COLO668 (cell line): Measurements from ENCODE around the gene LIPC.

Experiments used
- DNase-seq: peaks from one replicate; lab custom pipeline; 2025; ENCODE audit not compliant: unreplicated experiment; lab: John Stamatoyannopoulos, UW

LIPC gene

DNA sequence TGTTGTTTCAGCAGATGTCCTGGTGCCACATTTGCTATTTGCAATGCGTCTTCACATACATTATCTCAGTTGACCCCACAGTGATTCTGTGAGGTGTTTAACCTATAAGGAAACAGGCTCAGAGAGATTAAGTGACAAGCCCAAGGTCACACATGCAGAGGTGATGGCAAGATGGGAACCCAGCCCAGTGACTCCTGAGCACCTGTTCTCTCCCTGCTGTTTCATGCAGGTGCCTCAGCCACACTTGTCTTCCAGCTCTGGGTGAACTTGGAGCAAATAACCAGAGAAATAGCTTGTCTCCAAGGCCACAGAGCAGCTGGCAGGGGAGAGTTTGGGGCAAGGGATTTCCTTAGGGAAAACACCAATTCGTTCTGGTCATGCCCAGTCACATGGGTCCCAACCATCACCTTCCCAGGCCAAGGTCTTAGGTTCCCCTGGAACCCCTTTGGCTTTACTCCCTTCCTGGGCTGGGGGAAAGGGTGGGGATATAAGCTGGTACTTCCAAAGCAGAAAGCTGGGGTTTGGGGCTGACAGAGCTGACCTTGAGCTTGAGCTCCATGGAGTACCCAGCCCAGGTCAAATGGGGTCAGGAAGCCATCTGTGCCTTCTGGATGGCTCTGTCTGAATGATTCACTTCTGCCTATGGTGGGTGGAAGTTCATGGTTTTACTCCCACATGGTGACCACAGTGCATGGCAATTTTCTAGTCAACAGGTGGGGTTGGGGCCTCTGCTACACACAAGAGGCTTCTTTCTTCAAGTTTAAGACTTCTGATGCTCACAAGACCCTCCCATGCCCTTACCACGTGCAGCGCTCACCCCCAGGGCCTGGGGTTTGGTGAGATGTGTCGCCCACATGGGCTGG, 22.4 kb downstream of the LIPC start:
- DNase-seq: no peak

DNA sequence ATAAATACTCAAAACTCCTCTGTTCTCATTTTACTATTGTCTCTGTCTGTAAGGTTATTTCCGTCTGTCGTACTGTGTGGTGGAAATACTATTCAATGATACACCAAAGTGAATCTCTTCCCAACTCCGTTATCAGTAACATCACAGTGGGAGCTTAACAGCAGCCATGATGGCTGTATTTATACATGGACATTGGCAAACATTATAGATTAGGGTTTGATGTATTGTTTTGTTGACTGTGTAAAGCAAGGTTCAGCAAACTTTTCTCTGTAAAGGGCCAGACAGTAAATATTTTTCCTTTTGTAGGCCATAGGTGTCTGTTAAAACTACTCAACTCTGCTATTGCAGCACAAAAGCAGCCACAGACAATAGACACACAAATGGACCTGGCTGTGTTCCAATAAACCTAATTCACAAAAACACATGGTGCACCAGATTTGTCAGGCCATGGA, 23.2 kb downstream of the LIPC start:
- peak; percentile 18 for DNase-seq

DNA sequence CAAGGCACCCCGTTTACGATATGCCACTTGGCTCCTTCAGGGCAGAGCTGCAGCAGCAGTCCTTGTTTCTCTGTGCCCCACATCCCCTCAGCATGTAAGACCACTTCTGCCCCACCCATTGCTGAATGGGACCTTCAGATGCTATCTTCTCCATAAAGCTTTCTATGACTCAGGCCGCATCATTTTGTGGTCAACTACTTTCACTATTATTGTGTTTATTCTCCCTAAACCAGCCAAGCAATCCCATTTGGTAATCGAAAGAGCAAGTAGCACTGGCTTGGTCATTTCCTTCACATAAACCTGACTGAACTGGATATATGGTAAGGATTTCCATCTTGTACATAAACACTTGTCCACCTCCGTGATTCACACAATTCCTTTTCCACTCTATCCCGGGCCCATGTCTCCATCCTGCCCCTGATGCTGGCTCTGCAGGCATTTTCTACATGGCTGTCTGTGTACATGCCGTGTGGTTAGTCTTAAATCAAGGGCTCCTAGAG, 25.7 kb downstream of the LIPC start:
- no peak for DNase-seq

DNA sequence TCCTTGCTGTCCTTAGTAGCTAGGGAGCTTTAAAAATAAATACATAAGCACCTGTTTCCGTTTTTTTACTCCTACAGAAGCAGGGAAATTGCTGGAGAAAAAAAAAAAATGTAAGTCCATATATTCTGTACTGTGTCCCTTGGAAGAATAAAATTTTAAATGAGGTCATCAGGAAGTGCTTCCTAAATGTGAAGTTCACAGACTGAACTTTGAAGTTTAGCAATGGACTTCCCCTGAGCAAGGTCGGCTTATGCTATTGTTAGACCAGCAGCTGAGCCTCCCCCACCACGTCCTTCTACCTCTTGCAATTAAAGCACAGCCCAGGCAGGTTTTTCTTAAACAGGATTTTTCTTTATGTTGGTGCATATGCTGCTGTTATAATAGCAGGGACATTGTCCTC, 26.3 kb downstream of the LIPC start:
- DNase-seq: no peak

DNA sequence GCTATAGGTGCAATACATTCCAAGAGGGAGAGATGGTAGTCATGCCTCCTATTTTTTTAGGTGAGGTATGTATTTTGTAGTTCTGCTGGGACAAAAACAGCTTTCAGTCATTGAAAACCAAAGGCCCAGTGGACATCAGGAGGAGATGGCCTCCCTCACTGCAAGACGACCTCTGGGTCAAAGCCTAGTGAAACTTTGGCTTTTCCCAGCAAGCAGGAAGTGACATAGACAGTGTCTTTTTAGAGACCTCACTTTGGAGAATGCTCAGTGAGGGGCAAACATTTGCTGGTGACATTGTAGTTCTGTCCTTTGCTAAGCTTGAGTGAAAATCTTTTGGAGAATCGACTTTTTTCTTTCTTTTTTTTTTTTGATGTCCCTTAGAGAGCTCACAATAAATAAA, 27.3 kb downstream of the LIPC start:
- no peak for DNase-seq

DNA sequence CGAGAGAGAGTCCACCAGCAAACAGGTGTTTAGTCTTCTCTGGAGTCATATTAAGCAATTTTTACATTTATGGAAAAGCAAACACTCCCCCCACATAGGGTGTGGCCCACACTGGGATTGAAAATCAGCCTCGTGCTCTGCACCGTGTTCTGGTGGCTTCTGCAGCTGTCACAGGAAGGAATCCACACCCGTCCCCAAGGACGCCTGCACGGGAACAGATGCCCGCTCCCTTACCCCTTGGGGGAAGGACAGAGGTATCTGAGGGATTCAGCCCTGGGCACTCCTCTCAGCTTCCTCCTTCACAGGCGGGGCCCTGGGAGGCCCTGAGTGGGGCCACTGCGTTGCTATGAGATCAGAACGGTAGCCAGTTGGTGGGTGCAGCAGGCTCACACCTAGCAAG, 27.8 kb downstream of the LIPC start:
- DNase-seq: peak; percentile 24

DNA sequence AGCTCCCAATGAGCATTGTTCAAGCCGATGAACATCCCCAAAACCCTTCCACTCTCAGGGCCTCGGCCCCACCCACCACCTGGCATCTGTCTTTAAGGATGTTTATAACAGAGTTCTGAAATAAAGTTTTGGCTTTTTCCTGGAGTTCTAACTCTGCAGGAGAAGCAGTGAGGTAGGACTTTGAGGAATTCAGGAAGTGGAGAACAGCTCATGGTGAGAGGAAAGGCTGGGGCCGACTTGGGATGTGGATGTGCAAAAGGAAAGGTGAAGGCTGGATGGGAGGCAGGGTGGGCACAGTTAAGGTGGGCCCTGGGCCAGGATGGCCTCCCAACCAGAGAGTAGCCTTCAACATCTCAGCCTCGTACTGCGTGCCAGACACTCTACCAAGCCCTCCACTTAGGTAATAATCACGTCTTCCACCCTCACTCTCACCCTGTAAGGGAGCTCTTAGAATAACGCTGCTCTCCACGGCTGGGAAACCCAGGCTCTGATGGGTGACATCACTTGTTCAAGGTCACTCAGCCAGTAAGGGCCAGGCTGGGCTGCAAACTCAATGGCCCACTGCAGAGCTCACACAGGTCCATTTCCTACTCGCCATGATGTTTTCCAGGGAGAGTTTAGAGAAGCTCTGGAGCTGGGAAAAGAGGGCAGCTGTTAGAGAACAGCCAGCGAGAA, 28.5 kb downstream of the LIPC start:
- DNase-seq: no peak

DNA sequence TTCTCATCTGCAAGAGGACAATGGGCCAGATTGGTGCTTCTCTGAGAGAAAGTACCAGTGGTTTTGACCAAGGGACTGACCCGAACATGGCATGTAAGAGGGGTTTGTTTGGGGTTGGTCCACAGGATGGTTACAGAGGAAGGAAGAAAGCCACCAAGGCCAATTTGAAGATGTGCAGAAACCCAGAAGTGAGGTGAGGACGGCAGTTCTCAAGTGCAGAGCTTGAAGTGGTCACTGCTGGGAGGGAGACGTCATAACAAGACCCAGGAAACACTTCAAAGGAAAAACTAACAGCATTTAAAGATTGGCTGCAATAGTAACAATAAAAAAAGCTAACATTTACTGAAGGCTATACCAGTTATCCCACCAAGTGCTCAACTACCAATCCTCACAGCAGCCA, 29.1 kb downstream of the LIPC start:
- no peak for DNase-seq

DNA sequence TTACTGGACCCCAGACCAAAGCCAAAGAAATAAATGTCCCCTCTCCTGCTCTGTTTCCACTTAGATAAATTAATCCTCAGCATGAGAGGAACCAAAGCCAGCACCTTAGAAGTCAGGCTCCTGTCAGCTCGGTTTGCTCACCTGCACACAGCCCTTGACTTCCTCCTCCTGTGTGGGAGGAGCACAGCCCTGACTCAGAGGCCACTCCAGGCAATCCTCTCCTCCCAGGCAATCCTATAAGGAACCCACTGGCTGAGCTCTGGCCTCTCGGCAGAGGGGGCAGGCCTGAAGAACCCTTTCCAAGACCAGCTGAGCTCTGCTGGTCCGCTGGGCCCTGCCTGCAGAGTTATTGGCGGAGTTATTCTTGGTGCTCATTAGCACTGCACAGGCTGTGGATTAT, 30.8 kb downstream of the LIPC start:
- DNase-seq: peak; percentile 67

DNA sequence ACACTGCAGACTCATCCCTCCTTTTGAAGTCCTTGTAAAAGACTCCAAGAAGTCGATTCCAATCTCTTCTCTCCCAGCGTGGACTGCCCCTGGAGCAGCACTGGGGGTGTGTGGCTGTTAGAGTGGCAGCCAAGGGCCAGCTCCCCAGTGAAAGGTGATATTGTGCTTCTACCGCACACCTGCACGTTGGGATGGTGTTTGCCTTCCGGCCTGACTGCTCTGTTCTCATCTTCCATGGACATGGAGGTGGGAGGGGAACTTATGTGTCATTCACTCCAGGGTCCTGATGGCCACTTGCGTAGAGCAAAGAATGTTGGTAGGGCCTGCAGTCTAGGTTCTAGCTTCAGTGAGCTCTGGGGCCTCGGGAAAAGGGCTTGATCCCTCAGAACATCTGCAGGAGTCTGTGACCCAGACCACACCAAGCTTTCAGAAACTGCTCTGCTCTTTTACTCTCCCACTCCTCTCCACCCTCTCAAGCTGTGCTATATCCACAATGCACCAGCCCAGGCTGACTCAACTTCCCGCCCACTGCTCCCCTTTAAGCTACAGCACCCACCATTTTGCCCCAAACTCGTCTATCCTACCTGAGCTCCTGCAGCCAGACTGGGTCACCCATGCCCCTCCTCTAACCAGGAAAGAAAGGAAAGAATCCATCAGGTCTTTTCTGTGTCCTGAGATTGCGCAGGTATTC, 31.3 kb downstream of the LIPC start:
- peak; percentile 80 for DNase-seq

DNA sequence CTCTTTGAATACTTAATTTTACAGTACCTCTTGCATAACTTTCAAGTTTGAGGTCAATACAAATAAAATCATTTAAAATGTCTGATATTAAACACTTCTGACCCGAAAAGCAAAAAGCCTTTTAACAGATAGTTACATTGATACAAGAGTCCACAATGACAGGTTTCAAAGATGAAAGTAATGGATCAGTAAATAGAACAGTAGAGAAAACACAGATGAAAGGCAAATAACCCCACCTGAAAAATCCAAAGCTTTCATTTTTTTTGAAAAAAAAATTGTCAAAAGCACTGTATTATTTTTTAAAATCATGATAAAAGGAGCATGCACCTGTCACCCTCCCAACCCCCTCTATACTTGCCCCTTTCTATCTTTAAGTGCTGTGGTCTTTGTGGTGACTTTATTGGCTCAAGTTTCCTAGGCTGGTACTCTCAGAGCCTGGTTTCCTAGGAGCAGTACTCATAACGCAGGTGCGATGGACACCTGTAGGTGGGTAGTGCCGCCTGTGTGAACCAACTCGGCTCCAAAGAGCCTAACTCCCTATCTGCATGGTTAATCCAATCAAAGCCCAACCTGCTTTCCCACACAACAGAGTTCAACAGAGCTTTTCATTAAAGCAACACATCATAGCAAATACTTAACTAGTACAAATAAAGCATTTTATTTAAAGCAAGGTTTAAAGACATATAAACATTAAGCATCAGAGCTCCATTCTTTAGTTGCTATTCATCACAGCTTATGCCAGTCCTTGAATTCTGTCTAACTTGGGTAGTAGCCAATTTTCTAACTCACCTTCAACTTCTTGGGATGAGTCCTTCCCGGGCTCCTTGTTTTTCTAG, 32.2 kb downstream of the LIPC start:
- peak; percentile 78 for DNase-seq

DNA sequence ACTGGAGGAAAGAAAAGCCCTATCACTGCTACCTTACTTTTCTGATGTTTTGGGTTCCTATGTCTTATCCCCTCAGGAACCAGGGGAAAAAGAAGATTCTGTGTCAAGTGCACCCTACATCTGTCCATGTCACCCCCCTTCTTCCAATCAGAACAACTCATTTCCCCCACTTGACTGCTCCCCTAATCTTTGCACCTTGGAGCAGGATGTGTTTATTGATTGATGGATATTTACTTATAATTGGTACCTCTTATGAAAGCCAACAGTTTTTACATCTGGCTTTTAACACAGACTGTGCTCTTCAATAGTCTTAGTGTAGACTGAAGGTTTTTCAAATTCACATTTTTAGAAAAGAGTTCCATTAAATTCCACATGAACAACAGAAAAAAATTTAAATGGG, 33.3 kb downstream of the LIPC start:
- no peak for DNase-seq

DNA sequence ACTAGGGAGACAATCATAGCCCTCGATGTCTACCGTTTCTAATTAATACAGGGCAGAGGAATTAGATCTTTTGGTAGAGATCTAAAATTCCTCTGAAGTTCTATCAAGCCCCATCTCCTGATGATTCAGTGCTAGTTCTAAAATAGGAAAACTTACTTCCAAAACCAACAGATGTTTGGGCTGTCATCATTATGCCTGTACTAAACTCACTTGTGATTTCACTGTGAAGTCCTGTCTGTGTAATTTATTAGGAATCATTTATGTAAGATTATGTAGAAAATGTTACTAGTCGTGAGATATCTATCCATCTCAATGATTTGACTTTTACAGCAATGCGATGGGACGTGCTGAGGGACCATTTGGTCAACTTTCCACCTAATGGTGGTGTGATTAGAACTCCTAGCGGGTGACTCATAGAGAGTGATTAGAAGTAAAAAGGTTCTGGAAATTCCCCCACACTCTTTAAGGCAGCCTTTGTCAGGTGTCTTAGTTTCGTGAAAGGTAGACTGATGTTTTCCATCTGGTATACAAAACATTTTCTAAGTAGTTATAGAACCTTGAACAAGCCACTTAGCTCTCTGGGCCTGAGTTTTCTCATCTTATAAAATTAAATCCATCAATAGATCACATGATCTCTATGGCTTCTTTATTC, 34.2 kb downstream of the LIPC start:
- no peak for DNase-seq

DNA sequence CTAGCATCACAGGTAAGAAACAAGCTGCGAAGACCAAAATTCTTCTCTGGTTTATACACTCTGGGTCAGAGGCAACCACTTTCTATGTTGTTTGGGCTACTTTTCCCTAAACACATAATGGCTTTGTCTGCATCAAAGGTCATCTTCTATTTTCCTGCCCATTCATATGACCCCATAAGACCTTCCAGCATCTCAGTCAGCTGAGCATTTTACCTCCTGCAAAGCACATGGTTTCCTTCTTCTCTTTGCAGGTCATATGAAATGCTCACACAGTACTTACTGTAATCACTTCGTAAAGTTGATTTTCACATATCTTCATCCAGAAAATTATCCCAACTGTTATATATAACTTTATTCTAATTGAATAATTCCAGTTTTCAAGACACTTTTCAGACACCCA, 34.8 kb downstream of the LIPC start:
- DNase-seq: no peak

DNA sequence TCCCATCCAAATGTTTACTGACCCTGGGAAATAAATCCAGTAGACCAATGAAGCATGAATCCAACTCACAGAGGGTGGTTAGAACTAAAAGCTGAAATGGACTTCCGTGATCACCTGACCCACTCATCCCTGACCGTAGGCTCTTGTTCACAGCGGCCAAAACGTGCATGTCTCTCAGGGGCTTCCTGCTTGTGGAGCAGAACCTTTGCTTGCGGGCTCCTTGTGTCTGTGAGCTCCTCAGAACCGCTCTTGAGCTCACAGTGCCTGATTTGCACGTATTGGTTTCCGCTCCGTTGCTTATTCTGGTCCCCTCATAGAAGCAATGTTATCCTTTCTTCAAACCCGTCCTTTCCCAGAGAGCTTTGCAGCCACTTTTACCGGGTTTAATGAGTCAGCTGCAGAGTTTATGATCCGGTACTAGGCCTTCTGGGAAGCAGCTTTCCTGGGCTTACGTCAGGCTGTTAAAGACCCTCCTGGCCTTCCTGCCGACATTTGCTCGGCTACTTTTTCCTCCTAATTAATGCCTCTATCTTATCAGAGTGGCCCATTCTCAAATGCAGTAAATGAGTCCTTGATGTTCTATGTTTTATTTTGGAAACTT, 35.4 kb downstream of the LIPC start:
- DNase-seq: peak; percentile 57

DNA sequence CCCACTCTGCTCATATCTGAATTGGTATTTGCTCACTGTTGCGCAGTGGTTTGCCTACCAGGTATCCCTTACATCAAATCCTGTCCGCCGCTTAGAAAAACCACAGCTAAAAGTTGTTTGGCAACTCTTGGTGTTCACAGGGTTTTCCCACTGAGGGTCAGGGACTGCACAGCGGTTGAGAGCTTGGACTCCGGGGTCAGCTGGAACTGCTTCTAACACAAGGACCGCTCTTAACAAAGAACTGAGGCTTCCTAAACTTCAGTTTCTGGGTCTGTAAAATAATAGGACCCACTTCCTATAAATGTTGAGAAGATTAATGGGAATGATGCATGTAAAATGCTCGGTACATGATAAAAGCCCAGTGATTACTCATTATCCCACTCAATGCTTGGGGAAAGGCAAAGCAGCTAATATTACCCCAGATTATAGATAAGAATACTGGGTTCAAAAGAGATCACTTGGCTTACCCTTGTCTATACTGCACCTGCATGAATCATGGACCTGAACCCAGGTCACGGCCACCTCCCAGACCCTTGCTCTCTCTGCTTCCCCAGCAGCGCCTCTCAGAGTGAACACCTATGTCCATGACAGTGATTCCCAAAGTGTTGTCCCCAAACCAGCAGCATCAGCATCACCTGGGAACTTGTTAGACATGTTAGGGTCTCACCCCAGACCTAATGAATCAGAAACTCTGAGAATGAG, 36.1 kb downstream of the LIPC start:
- peak; percentile 39 for DNase-seq

DNA sequence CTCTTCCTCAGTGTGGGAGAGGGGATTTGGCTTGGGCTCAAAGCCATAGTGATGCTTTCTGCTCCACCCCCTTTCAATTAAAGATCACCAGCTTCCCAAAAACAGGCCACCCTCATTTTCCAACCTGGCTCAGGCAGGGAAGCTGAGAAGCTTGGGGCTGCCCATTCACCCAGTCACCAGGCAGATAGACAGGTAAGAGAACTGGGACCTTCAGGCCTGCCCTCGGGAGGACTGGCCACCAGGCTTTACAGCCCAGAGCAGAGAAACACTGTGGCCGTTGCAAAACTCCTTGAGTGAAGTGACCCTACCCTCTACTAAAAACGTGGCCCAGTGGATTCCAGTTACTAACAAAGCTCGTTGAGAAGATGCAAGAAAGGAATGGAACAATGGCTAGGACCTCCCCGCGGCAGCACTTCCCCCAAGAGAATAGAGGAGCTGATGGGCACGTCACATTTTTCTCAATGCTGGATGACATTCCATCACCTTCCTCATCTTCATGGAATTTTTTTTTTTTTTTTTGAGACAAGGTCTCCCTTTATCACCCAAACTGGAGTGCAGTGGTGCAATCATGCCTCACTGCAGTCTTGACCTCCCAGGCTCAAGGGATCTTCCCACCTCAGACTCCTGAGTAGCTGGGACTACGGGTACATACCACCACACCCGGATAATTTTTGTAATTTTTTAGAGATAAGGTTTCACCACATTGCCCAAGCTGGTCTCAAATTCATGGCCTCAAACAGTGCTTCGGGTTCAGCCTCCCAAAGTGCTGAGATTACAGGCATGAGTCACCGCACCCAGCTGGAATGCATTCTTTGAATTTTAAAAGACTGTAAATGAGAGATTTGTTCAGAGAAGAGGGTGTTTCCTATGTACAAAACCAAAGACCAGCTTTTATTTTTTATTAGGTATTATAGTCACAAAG, 37.9 kb downstream of the LIPC start:
- no peak for DNase-seq

DNA sequence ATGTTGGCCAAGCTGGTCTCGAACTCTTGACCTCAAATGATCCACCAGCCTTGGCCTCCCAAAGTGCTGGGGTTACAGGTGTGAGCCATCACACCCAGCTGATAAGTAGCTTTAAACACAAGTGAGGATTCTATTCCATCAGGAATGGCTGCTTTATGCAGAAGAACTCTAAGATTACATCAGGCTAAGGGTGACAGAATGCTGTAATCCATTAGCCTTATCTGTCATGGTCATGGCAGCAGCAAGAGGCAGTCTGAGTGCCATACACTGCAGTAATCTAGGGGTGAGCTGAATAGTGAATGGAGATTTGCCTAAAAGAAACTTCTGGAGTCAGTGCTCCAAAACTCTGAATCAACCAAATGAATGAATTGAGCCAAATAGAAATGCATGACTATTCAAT, 39.6 kb downstream of the LIPC start:
- DNase-seq: no peak
